ENCODE data around the gene CELF4. TPM values are rescaled to one million over a fixed set of nuclear protein-coding genes. Genes with fewer than 3 reads are reported as not detected.
A peak's percentile ranks its signal among the peaks of the same experiment; 100 is the strongest.

Gene CELF4
- total RNA-seq, 1 experiment from 2014 or later = not detected

DNA sequence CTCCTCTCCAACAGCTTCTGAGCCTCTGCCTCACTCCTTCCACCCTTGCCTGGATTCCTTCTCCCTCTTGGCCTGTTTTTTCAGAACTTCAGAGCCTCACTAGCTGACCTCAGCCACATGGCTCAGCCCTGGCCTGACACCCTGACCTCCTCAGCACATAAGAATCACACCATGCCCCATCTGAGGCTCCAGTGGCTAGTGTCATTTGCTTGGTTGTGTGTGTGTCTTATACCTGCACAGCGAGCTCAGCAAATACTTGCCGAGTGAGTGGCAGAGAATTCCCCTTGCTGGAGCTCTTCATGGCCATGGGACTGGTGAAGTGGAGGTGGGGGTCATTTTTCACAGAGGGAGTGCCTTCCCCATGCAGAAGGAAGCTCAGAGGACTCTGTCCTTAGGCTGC, 70.2 kb downstream of the CELF4 start:
- DNase-seq (ENCODE audit: low read depth) = no peak

GRCh38 chr18:37494406-37494805, 71.2 kb downstream of the CELF4 start:
- no peak for DNase-seq (ENCODE audit: low read depth)

DNA sequence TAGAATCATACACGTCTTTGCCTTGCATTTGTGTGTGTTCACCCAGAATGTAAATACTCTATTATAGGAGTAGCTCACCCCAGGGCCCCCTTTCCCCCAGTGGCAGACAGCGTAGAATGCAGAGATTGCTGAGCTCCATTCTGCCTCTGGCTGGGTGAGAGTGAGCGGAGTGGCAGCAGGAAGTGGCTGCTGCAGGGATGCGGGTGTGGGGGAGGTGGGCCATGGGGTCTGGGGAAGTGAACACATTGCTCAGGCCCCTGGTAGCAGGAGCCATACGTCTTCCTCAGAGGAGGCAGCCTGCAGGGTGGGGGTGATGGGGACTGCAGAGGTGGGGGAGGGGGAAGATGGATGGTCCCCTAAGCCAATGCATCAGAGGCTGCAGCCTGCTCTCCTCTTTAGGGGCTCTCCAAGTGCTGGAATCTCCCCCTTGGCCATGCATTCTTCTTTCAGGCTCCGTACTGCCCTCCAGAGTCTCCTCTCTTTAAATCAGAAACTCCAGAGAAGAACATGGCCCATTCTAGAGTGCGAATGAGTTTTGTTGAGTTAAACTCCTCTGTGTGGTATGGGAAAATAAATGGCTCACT, 72.2 kb downstream of the CELF4 start:
- DNase-seq (ENCODE audit: low read depth) = no peak

GRCh38 chr18:37492952-37493351, 72.6 kb downstream of the CELF4 start:
- DNase-seq (ENCODE audit: low read depth) = no peak

GRCh38 chr18:37491526-37491925, 74.1 kb downstream of the CELF4 start:
- DNase-seq (ENCODE audit: low read depth) = no peak

DNA sequence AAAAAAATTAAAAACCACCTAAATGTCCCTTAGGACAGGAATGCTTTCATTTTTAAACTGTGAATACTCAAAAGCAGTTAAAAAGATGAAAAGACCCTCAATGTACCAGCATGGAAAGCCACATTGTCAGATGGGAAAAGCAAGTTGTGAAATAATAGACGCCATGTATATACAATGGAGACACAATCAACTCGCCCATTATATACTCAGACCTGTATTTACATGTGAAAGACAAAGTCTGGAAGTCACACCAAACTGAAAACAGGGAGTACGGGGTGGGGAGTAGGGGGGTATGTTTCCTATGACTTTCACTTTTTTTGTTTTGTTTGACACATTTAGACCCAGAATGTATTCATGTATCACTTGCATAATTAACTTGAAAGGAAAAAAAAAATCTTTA, 75.6 kb downstream of the CELF4 start:
- no peak for DNase-seq (ENCODE audit: low read depth)

DNA sequence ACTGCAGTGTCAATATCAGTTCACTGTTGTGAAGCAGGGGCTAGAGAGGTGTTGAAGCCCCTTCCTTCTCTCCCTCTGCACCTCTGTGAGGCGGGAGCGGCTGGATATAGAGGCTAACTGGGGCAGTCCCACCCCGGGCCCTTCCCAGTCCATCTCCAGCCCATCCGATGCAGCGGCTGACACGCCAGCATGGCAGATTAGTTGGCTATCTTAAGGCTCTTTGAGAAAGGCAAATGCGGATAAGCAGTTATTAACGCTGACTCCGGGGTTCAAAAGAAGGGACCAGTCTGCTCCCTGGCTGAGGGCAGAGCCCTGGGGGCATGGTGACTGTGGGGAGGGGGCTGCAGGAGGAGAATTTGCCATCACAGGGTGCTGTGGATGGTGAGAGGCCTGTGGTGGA, 76.6 kb downstream of the CELF4 start:
- DNase-seq (ENCODE audit: low read depth) = no peak

DNA sequence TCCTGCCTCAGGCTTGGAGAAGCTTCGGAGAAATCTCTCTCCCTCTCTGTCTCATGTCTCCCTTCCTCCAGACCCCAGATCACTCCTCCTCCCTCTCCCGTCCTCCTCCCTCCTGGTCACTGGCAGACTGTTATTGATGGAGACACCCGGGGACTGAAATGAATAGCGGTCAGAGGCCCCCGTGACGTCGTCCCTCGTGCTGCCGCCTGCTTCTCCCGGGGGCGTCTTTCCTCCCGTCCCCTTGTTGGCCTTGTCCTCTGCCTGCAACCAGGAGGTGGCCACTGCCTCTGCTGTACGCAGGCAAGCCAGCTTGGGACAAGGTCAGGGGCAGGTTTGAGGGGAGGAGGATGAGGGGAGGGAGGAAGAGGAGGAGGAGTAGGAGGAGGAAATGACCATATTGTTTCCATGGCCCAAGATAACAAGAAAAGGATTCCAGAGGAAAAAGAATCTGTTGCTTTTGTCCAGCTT, 78.2 kb downstream of the CELF4 start:
- DNase-seq (ENCODE audit: low read depth) = no peak

GRCh38 chr18:37486848-37487247, 78.8 kb downstream of the CELF4 start:
- DNase-seq (ENCODE audit: low read depth) = no peak

- DNase-seq (ENCODE audit: low read depth) = no peak
Observed at GRCh38 chr18:37484983-37485834, 80.4 kb downstream of the CELF4 start.

DNA sequence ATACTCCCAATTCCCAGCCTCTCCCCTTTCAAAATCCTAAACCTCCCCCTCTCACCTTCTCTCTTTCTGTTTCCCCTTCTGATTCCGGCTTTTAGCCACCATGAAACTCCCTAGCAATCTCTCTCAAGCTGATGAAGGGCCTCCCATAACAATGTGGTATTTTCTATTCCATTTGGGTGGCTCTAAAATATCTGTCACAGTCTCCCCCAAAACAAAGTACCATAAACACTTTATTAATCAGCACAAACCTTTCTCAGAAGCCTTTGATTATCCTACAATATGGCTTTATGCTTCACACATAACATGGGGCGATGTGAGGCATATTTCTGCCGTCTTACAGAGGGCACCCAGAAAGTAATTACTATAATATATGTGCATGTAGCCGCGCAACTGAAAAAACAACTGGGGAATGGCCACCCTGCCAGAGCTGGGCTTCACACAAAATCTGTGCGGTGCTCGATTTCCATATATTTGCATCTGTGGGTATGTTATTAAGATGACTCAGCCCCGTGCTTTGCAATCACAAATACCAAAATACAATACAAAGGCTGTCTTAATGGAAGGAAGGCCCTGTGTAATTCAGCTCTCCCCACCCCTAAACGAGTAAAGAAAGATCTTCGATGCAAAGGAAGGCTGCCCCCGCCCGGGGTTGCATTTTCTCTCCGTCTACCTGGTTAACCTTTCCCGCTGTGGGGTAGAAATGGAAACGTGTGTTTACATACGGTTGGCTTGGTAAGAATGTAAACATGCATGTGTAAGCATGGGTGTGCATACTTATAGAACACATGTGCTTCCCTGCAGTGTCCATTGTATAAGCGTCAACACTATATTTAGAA, 81.4 kb downstream of the CELF4 start:
- DNase-seq (ENCODE audit: low read depth) = no peak

DNA sequence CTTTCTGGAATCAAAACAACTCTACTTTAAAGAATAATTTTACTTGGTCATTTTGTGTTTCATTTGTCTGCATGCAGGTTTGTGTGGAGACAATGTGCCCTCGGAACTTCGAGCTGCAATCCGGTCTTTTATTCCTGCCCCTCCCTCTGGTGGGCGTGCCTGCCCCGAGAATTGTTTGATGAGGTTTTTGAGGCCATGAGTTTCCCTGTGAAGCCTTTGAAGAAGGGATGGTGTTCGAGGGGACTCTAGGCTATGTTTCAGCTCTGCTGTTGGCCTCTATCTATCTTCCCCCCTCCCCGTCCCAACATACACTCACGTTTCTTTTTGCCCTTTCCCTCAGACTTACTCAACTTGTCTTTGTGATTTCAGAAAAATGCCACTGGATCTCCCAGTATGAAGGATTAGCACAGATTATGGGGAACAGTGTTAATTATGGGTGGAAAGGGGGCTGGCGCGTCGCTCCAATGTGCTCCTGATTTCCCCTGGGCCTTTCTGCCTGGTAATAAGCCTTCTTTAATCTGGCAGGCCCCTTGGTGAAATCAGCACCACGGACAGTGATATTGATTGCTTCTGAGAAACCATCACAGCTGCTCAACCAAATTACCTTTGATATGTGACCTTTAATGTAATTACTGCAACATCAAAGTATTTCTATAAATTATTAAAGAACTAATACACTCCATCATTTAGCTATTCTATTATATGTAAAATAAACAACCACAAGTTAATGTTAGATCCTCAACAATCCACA, 82.2 kb downstream of the CELF4 start:
- DNase-seq (ENCODE audit: low read depth) = peak; percentile 21

- DNase-seq (ENCODE audit: low read depth) = no peak
Observed at GRCh38 chr18:37482433-37482832, 83.2 kb downstream of the CELF4 start.

- DNase-seq (ENCODE audit: low read depth) = no peak
Observed at GRCh38 chr18:37482002-37482401, 83.6 kb downstream of the CELF4 start.

DNA sequence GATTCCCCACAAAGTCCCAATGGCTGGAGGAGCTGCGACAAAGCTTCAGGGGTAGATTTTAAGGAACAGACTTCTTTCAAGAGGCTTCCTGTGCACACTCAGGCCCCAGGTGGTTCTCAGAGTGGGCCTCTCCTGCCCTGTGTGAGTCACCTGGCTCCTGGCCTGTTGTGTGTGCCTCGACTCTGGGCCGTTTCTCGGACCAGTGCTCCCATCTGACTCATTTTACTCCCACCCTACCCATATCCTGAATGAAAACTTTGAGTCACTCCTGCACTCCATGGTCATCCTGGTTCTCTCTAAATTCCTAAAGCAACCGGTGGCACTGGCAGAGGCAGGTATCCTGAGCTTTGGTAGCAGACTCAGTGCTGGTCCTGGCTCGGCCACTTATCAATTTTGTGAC, 84.1 kb downstream of the CELF4 start:
- DNase-seq (ENCODE audit: low read depth) = no peak

DNA sequence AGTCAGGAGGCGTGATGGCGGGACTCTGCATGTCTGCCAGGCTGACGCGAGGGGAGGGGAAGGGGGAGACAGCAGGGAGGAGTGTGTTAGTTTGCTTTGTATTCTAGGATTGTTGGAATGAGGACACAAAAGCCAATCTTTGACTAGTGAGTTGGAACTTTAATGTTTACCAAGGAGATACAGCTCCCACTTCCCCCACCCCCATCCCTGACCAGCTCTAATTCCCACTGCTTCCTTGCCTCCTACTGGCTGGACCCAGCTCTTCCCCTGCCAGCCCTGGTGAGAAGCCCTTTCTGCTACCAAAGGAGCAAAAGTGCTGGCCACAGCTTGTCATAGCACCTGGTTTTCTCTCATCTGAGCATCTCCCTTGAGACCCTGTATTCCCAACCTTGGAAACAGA, 84.5 kb downstream of the CELF4 start:
- DNase-seq (ENCODE audit: low read depth) = no peak

DNA sequence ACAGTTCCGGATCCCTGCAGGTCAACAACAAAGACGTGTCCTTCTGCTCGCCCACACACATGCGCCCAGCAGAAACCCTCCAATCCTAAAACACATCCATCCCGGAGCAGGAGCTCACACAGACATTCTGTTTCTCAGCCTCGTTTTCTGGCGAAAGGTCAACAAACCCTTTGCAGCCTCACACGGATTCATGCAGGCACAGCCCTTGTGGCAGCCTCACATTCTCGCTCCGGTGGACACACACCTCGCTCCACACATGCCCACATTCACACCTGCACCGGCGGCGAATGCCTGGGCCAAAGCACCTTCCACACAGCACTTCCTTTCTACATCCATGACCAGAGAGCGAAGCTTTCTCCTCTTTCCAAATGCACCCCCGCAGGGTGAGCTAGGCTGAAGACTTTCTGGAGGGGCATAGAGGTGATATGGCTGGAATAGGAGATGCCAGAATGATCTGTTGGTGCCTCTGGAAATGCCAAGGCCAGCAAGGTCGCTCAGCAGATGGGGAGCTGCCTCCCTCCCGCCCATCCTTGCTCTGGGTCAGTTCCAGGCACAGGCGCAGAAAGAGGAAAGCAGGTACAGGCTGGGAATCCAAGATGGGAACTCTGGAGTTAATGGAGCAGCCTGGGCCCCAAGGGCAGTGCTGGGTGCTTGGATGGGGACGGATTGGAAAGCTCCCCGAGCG, 88.8 kb downstream of the CELF4 start:
- no peak for DNase-seq (ENCODE audit: low read depth)

- peak; percentile 13 for DNase-seq (ENCODE audit: low read depth)
Observed at GRCh38 chr18:37476182-37476581, 89.4 kb downstream of the CELF4 start.

DNA sequence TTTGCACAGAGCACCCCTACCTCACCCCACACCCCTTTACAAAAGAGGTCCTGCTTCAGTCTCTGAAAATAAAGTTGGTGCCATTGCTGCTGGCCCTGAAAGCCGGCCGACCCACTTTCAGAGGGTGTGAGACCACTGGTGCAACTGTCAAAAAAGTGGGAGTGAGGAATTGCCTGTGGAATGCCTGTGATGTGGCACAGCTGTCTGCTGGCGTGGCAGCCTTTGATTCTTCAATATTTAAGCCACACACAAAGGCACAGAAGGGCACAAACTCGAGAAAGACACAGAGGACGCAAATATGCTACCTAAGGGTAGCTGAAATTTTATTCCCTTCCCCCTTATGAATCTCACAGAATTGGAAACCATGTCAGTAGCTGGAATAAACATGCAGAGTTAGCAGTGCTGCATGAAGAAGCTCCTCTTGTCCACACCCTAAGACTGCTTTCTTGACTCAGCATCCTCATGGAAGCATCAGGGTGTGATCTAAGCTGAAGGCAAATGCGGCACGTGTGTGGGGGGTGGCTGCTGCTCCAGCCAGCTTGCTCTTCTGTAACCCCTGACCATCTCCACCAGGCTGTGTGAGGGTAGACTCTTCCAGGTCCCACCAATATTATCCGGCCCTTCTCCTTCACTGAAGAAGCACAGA, 92.3 kb downstream of the CELF4 start:
- DNase-seq (ENCODE audit: low read depth) = no peak

DNA sequence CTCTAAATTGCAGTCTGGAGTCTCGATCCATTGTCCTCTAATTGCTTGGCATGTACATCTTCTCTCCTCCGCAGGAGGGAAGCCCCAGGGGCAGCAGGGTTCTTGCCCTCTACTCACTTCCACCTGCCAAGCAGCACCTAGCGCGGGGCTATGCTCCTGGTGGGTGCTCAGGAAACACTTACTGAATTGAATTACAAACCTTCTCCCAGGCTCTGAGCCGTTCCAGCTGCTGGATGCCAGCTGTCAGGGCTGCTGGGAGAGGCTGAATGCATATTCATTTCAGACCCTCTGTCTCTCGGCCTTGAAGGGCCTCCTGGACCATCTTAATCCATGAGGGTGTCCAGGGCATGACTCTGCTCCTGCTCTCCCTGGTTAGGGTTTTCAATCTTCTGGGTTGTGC, 94.0 kb downstream of the CELF4 start:
- no peak for DNase-seq (ENCODE audit: low read depth)
